Glutamatergic neuron (in vitro differentiated cells): ENCODE results near the gene ENTPD8. TPM values are rescaled to one million over a fixed set of nuclear protein-coding genes. Genes with fewer than 3 reads are reported as not detected.

Experiments
- DNase-seq: peaks from one replicate; pipeline ENCODE4 v3.0.0; 2022
- H3K27ac Mint-ChIP-seq: one replicate; pipeline ENCODE4 v1.8.0; 2020; ENCODE audit warnings: mild to moderate bottlenecking, mixed read lengths, inconsistent platforms; ENCODE audit not compliant: unreplicated experiment
- H3K27me3 Mint-ChIP-seq: one replicate; pipeline ENCODE4 v1.8.0; 2020; ENCODE audit warnings: mild to moderate bottlenecking, moderate library complexity, mixed read lengths, inconsistent platforms; ENCODE audit not compliant: unreplicated experiment
- H3K36me3 Mint-ChIP-seq: one replicate; pipeline ENCODE4 v1.8.0; 2020; ENCODE audit warnings: mild to moderate bottlenecking, mixed read lengths, inconsistent platforms; ENCODE audit not compliant: unreplicated experiment
- H3K4me1 Mint-ChIP-seq: one replicate; pipeline ENCODE4 v1.8.0; 2020; ENCODE audit warnings: mild to moderate bottlenecking, low read depth, mixed read lengths, inconsistent platforms; ENCODE audit not compliant: unreplicated experiment
- H3K4me3 Mint-ChIP-seq: one replicate; pipeline ENCODE4 v1.8.0; 2020; ENCODE audit warnings: mild to moderate bottlenecking, mixed read lengths, inconsistent platforms; ENCODE audit not compliant: unreplicated experiment
- H3K9me3 Mint-ChIP-seq: one replicate; pipeline ENCODE4 v1.8.0; 2020; ENCODE audit warnings: mild to moderate bottlenecking, moderate library complexity, mixed read lengths, inconsistent platforms; ENCODE audit not compliant: unreplicated experiment
- total RNA-seq: library from RNA; stranded (reverse); fragmentation: NEBNext Ultra II Directional; extraction: Animal tissue kit (Norgen Biotek cat#: 25700); gene quantifications from one replicate; pipeline ENCODE4 v1.2.1, GENCODE V29; 2021; ENCODE audit not compliant: unreplicated experiment
- TF ChIP-seq, protein P1 (sequence below): fragments of 200-600 bp; sonication (generic); IDR thresholded peaks from one replicate; pipeline ENCODE4 v1.5.0; 2021; ENCODE audit not compliant: partially characterized antibody, unreplicated experiment

The ENTPD8 gene
- total RNA-seq, 1 donor from 2014 or later, result 1.0 TPM

DNA sequence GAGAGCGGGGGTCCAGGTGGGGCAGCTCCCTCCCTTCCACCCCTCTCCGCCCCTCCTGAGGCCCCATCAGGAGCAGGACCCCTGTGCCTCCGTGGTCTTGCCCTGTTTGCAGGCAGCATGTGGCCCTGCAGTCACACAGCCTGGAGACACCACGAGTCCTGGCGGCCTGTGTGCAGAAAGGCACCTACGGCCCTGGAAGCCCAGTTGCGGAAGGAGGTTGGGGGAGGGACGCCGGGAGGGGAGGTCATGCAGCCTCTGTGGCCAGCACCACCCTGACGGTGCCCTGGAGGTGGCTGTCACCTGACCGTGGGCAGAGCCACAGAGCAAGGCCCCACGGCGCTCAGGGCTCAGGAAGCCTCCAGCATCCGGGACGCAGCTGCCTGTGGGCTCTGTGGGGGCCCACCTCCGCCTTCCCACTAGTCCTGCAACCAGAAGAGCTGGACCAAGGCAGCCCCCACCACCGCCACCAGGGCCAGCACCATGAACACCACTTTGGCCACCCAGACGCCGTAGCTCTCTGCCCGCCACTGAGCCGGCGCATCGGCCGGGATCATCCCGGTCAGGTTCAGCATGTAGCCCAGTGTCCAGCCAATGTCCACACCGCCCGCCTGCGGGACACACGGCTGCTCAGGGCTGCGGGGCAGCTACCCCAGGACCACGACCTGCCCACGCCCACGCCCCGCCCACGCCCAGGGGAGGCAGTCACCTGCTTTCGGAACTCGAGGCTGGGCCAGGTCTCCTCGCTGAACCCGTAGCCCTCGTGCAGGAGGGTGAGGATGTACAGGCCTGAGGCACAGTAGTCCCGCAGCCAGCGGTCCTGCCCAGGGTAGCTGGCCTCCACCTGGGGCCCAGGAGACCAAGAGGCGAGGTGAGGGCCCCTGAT, 6.4 kb downstream of the ENTPD8 start:
- Mint-ChIP-seq H3K4me3 (no peak overlapping the region), H3K27ac (no peak overlapping the region), H3K4me1 (no peaks in the 10 kb centered on the region), H3K36me3 (no peaks in the 10 kb centered on the region), H3K9me3 (no peaks in the 10 kb centered on the region), H3K27me3 (no peaks in the 10 kb centered on the region)
- DNase-seq, result no peak
- TF ChIP-seq, protein P1, sequence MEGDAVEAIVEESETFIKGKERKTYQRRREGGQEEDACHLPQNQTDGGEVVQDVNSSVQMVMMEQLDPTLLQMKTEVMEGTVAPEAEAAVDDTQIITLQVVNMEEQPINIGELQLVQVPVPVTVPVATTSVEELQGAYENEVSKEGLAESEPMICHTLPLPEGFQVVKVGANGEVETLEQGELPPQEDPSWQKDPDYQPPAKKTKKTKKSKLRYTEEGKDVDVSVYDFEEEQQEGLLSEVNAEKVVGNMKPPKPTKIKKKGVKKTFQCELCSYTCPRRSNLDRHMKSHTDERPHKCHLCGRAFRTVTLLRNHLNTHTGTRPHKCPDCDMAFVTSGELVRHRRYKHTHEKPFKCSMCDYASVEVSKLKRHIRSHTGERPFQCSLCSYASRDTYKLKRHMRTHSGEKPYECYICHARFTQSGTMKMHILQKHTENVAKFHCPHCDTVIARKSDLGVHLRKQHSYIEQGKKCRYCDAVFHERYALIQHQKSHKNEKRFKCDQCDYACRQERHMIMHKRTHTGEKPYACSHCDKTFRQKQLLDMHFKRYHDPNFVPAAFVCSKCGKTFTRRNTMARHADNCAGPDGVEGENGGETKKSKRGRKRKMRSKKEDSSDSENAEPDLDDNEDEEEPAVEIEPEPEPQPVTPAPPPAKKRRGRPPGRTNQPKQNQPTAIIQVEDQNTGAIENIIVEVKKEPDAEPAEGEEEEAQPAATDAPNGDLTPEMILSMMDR, result no peak

DNA sequence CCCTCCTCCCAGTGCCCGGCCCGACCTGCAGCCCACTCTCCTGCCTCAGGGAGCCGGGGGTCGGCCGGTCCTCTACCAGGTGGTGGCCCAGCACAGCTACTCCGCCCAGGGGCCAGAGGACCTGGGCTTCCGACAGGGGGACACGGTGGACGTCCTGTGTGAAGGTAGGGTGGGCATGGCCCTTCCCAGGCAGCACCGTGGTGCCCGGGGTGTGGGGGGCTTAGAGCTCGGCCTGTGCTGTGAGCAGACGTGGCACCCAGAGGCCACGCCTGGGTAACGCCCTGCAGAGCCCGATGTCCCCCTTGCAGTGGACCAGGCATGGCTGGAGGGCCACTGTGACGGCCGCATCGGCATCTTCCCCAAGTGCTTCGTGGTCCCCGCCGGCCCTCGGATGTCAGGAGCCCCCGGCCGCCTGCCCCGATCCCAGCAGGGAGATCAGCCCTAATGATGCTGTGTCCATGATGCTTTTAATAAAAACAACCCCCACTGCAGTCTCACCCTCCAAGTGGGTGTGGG, 7.2 kb downstream of the ENTPD8 start:
- Mint-ChIP-seq H3K36me3 (no peaks in the 10 kb centered on the region), H3K4me1 (no peaks in the 10 kb centered on the region), H3K27ac (no peak overlapping the region), H3K27me3 (no peaks in the 10 kb centered on the region), H3K9me3 (no peaks in the 10 kb centered on the region), H3K4me3 (no peak overlapping the region)
- TF ChIP-seq, protein P1, result no peak
- DNase-seq, result no peak

DNA sequence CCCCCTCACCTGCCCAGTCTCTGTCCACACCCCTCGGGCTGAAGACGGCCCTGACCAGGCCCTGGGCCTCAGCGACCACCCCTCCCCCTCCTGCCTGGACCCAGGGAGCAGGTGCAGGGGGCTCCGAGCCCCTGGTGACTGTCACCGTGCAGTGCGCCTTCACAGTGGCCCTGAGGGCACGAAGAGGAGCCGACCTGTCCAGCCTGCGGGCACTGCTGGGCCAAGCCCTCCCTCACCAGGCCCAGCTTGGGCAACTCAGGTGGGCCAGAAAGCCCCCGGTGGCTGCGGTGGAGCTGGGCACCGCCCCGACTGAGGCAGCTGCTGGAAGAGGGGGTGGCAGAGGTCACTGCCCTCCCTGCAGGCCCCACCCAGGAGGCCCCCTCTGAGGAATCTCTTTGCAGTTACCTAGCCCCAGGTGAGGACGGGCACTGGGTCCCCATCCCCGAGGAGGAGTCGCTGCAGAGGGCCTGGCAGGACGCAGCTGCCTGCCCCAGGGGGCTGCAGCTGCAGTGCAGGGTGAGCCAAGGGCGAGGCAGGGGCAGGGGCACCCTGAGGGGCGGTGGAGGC, 7.7 kb downstream of the ENTPD8 start:
- no peaks in the 10 kb centered on the region for H3K4me1 Mint-ChIP-seq
- H3K36me3 Mint-ChIP-seq, result no peaks in the 10 kb centered on the region
- no peaks in the 10 kb centered on the region for H3K27me3 Mint-ChIP-seq

DNA sequence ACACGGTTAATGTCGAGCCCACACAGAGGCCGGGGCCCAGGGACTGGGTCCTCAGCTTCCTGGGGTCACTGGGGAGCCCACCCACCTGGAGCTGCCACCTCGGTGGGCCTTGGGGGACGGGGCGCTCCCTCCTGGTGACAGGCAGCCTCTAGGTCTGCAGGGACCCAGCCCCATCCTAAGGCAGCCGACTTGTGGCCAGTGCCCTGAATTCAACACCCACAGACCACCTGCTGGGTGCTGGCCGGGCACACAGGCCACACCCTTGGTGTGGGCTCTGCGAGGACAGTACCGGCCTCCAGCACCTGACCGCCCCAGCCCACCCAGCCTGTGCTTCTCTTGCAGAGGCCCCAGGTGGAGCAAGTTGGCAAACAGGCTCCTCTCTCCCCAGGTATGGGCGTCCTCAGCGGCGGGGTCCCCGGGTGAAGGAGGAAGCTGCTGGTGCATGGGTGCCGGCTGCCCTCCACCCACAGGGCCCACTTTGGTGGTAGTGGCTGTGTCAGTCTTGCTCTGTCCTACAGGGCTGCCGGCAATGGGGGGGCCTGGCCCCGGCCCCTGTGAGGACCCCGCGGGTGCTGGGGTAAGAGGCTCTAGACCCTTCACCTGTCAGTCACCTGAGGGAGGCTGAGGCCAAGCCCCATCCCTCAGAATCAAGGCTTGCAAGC, 8.3 kb downstream of the ENTPD8 start:
- DNase-seq, result no peak
- TF ChIP-seq, protein P1, result no peak
- Mint-ChIP-seq H3K4me1 (no peaks in the 10 kb centered on the region), H3K27ac (no peak overlapping the region), H3K36me3 (no peaks in the 10 kb centered on the region), H3K27me3 (no peaks in the 10 kb centered on the region), H3K9me3 (no peaks in the 10 kb centered on the region), H3K4me3 (no peak overlapping the region)

More for the DNA sequence above, 7.7 kb downstream of the ENTPD8 start:
- Mint-ChIP-seq H3K27ac (no peak overlapping the region), H3K4me3 (no peak overlapping the region), H3K9me3 (no peaks in the 10 kb centered on the region)
- no peak for DNase-seq
- TF ChIP-seq, protein P1, result no peak
